GM12878 (cell line): ENCODE data around the gene LRRIQ1. TPM values are rescaled to one million over a fixed set of nuclear protein-coding genes. Genes with fewer than 3 reads are reported as not detected.

Experiments used
- ATAC-seq: fragments of 200-7000 bp; cut with Tn5 transposase; 3 replicates; pipeline ENCODE4 v1.9.1; 2020; ENCODE audit warnings: mild to moderate bottlenecking, moderate library complexity
- BruUV-seq: library from RNA; stranded (reverse); fragments of 400-500 nt; replicated peaks from 2 replicates; lab custom pipeline; 2021; lab: Mats Ljungman, UMichigan
- CTCF ChIA-PET: fragments of 300-600 bp; sonication (Branson Sonifier 250); formaldehyde crosslinking; extraction: SDS; loops from one replicate; lab custom pipeline; 2021; ENCODE audit warnings: inconsistent platforms; lab: Yijun Ruan, JAX
- POLR2A ChIA-PET: fragments of 350-600 bp; formaldehyde crosslinking; extraction: SDS; loops from one replicate; lab custom pipeline; 2021; ENCODE audit warnings: inconsistent platforms; lab: Charles Lee
- RAD21 ChIA-PET: fragments of 300-600 bp; sonication (Branson Sonifier 250); formaldehyde crosslinking; loops from one replicate; lab custom pipeline; 2023; ENCODE audit warnings: antibody characterized with exemption; ENCODE audit not compliant: unreplicated experiment; lab: Charles Lee
- SMC1A ChIA-PET: fragments of 300-600 bp; sonication (Branson Sonifier 250); formaldehyde crosslinking; loops from one replicate; lab custom pipeline; 2023; ENCODE audit not compliant: unreplicated experiment, uncharacterized antibody; lab: Charles Lee
- DNase-seq: peaks from one replicate; pipeline ENCODE4 v3.0.0-alpha.2; 2011; ENCODE audit warnings: low read depth, low spot score
- FAIRE-seq: peaks from 3 replicates; lab custom pipeline; 2011; peaks lifted over from hg19 to GRCh38; lab: Jason Lieb, UNC
- H2AFZ ChIP-seq: 2 replicates; pipeline ENCODE4 v1.6.0; 2011; ENCODE audit warnings: low read depth, low read length, control low read depth; ENCODE audit not compliant: control insufficient read depth
- H3K27ac ChIP-seq: 2 replicates; pipeline ENCODE4 v1.5.1; 2011; ENCODE audit warnings: control low read depth; ENCODE audit not compliant: control insufficient read depth, insufficient read depth
- H3K27me3 ChIP-seq, 2 experiments: replicated peaks in 1 of 2; 2 replicates each; pipeline versions ENCODE4 v1.6.0 to v1.6.1; 2011; ENCODE audit warnings: low read length in 1 of 2; ENCODE audit not compliant: control insufficient read depth in 2 of 2, insufficient read depth in 2 of 2
- H3K36me3 ChIP-seq, 2 experiments: 2 replicates each; pipeline ENCODE4 v1.5.1; 2011; ENCODE audit warnings: low read length in 1 of 2; ENCODE audit not compliant: control insufficient read depth in 2 of 2, insufficient read depth in 2 of 2
- H3K4me1 ChIP-seq: 2 replicates; pipeline ENCODE4 v1.6.1; 2011; ENCODE audit warnings: mild to moderate bottlenecking, low read length, moderate library complexity, mixed read lengths; ENCODE audit not compliant: control insufficient read depth, insufficient read depth
- H3K4me2 ChIP-seq: 2 replicates; pipeline ENCODE4 v1.6.0; 2011; ENCODE audit warnings: control low read depth; ENCODE audit not compliant: control insufficient read depth, insufficient read depth
- H3K4me3 ChIP-seq: fragments of 200-600 bp; sonication (generic); 2 replicates; pipeline ENCODE4 v1.5.1; 2016
- H3K79me2 ChIP-seq: 2 replicates; pipeline ENCODE4 v1.6.0; 2011; ENCODE audit warnings: low read length; ENCODE audit not compliant: control insufficient read depth, insufficient read depth
- H3K9ac ChIP-seq: 2 replicates; pipeline ENCODE4 v1.8.0; 2011; ENCODE audit warnings: low read length, control low read depth, mixed read lengths; ENCODE audit not compliant: control insufficient read depth, insufficient read depth
- H3K9me3 ChIP-seq: replicated peaks from 3 replicates; pipeline ENCODE4 v1.5.1; 2011; ENCODE audit warnings: mild to moderate bottlenecking, low read length; ENCODE audit not compliant: control insufficient read depth, insufficient read depth
- H4K20me1 ChIP-seq: 2 replicates; pipeline ENCODE4 v1.6.0; 2011; ENCODE audit not compliant: control insufficient read depth, insufficient read depth
- BHLHE40 ChIP-seq, 2 experiments: fragments of 450-650 bp in 1 of 2; IDR thresholded peaks; 2 replicates each; pipeline ENCODE4 v1.6.1; 2011 to 2017; ENCODE audit warnings: low read depth in 2 of 2, borderline replicate concordance in 1 of 2, improper control_type of control experiment in 1 of 2, low read length in 1 of 2, mild to moderate bottlenecking in 1 of 2
- CEBPB ChIP-seq, 2 experiments: fragments of 150-350 bp in 1 of 2; IDR thresholded peaks; 2 replicates each; pipeline ENCODE4 v1.6.1; 2012 to 2014; ENCODE audit warnings: low read depth in 2 of 2, low read length in 2 of 2, borderline replicate concordance in 1 of 2, inconsistent platforms in 1 of 2
- HCFC1 ChIP-seq: fragments of 150-350 bp; IDR thresholded peaks from 2 replicates; pipeline ENCODE4 v1.6.1; 2014; ENCODE audit warnings: low read length
- JUND ChIP-seq: IDR thresholded peaks from 2 replicates; pipeline ENCODE4 v1.6.1; 2012; ENCODE audit warnings: low read depth, mild to moderate bottlenecking, low read length, improper control_type of control experiment, moderate library complexity
- KDM1A ChIP-seq: fragments of 200-600 bp; sonication (generic); IDR thresholded peaks from 2 replicates; pipeline ENCODE4 v1.6.1; 2016; ENCODE audit warnings: borderline replicate concordance
- MYB ChIP-seq: fragments of 150-350 bp; IDR thresholded peaks from 2 replicates; pipeline ENCODE4 v1.6.1; 2014; ENCODE audit warnings: mild to moderate bottlenecking, low read depth, low read length, borderline replicate concordance
- MYC ChIP-seq: IDR thresholded peaks from 2 replicates; pipeline ENCODE4 v1.6.1; 2011; ENCODE audit warnings: mild to moderate bottlenecking, low read length, moderate library complexity, inconsistent platforms; ENCODE audit not compliant: insufficient read depth, insufficient replicate concordance, insufficient read length, severe bottlenecking
- NFXL1 ChIP-seq: fragments of 450-650 bp; IDR thresholded peaks from 2 replicates; pipeline ENCODE4 v1.6.1; 2017; ENCODE audit warnings: antibody characterized with exemption, mild to moderate bottlenecking, borderline replicate concordance
- SREBF1 ChIP-seq: IDR thresholded peaks from 2 replicates; pipeline ENCODE4 v1.6.1; 2012; ENCODE audit warnings: mild to moderate bottlenecking, low read length
- ZNF217 ChIP-seq: fragments of 450-650 bp; IDR thresholded peaks from 2 replicates; pipeline ENCODE4 v1.6.1; 2017; ENCODE audit warnings: antibody characterized with exemption, mild to moderate bottlenecking
- WGBS: methylation state at CpG from one replicate; pipeline ENCODE4 v1.1.6; 2016; ENCODE audit warnings: low lambda C conversion rate; ENCODE audit not compliant: insufficient replicate concordance, insufficient coverage; ENCODE audit errors: missing lambda C conversion rate; 5-methylcytosine and 5-hydroxymethylcytosine counted together
- in situ Hi-C: fragments of 300-500 bp; cut with MboI; formaldehyde crosslinking; loops from 9 replicates; pipeline ENCODE4 v1.14.3; 2018; ENCODE audit warnings: mixed read lengths
- intact Hi-C: fragments of 100-400 bp; cut with micrococcal nuclease; formaldehyde crosslinking; loops from one replicate; pipeline ENCODE4 v1.14.2; 2022; ENCODE audit not compliant: unreplicated experiment
- polyA plus RNA-seq, 11 experiments: library from polyadenylated mRNA; depleted of rRNA in 4 of 11; unstranded in 6 of 11; stranded (reverse) in 5 of 11; fragments of >200 nt; fragmentation: Nextera tagmentation in 4 of 11; fragmentation: Illumina TruSeq in 1 of 11; extraction: Ambion mirVana in 4 of 11; extraction: Trizol in 1 of 11; gene quantifications; 1 replicate in 1 of 11; 2 replicates in 10 of 11; pipeline versions ENCODE4 v1.2.1 to v1.2.3, GENCODE V29; 2011 to 2016; ENCODE audit warnings: inconsistent platforms in 2 of 11, missing spikeins in 2 of 11, low read depth in 1 of 11
- total RNA-seq, 4 experiments: library from RNA; depleted of rRNA in 3 of 4; stranded (reverse); fragments of >200 nt in 3 of 4; fragmentation: Illumina TruSeq in 1 of 4; extraction: Trizol in 1 of 4; gene quantifications; 2 replicates each; pipeline versions ENCODE4 v1.2.1 to v1.2.3, GENCODE V29; 2013 to 2021
- TF ChIP-seq, protein P1 (sequence below): fragments of 450-650 bp; IDR thresholded peaks from 2 replicates; pipeline ENCODE4 v1.6.1; 2018; ENCODE audit warnings: borderline replicate concordance, mild to moderate bottlenecking; ENCODE audit not compliant: partially characterized antibody
- TF ChIP-seq, protein P2 (sequence below): IDR thresholded peaks from 2 replicates; pipeline ENCODE4 v1.6.1; 2011; ENCODE audit warnings: low read depth, mild to moderate bottlenecking, low read length, moderate library complexity, borderline replicate concordance; ENCODE audit errors: extremely low read depth
- TF ChIP-seq, protein P3 (sequence below): IDR thresholded peaks from 2 replicates; pipeline ENCODE4 v1.6.1; 2012; ENCODE audit warnings: low read depth, low read length, improper control_type of control experiment
- TF ChIP-seq, protein P4 (sequence below): IDR thresholded peaks from 2 replicates; pipeline ENCODE4 v1.6.1; 2011; ENCODE audit warnings: borderline replicate concordance, low read depth, mild to moderate bottlenecking, moderate library complexity, low read length; ENCODE audit not compliant: insufficient read depth, poor library complexity, severe bottlenecking

Gene LRRIQ1
- total and polyA plus RNA-seq, 10 of the 15 experiments (the other 5 are each of a cell fraction or from before 2014, with no cell fraction given), result 0.14 to 0.45 (median 0.37) TPM; not detected in 4

DNA sequence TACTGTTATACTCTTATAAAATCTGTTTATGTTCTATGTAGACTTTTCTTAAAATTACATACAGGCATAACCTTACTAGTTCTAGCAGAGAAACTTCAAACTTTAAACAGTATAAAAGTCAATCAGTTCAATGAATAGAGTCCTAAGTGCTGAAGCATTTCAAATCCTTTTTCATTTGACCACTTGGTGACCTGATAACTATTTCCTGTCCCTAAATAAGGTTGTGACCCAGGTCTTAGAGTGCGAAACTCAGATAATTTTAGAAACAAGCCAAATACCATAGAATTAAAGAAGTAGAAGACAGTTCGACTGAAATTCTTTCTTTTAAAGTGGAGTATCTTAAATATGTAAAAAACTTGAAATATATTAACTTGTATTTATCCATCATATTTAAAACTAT lies 147.7 kb downstream of the LRRIQ1 start (continued):
- TF ChIP-seq ZNF217, result no peak

DNA sequence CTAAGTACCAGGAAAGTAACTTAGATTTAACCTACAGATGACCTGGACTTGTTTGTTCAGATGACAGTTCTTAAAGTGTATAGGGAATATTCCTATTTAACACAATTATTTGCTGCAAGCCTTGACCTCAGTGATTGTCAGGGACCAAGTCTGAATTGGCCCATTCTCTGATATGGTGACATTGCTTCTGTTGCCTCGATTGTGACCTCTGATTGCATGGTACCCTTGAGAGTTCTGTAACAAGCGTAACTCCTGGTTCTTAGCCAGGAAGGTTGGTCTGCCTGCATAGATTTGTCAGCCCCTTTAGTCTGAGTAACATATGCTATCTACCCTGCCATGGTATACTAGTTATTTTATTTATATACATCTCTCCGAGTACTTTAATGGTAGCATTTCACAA lies 150.1 kb downstream of the LRRIQ1 start:
- H2AFZ ChIP-seq, result no peak overlapping the region
- FAIRE-seq, result no peak
- no peak overlapping the region for H3K4me3 ChIP-seq
- POLR2A ChIA-PET, result no interaction called here
- no peaks in the 10 kb centered on the region for H3K27me3 ChIP-seq
- no peak overlapping the region for H3K9ac ChIP-seq
- no peaks in the 10 kb centered on the region for H3K36me3 ChIP-seq
- SMC1A ChIA-PET, result no interaction called here
- 12% methylated on average over 3 of the region's 3 CpGs for WGBS
- in situ Hi-C loops, result no loop called here
- no peaks in the 10 kb centered on the region for H3K4me1 ChIP-seq
- no peaks in the 10 kb centered on the region for H3K9me3 ChIP-seq
- H3K4me2 ChIP-seq, result no peak overlapping the region
- intact Hi-C loops, result no loop called here
- RAD21 ChIA-PET, result no interaction called here
- CTCF ChIA-PET, result no interaction called here
- no peak for ATAC-seq
- BruUV-seq, result no TSS peak
- no peaks in the 10 kb centered on the region for H3K79me2 ChIP-seq
- no peaks in the 10 kb centered on the region for H4K20me1 ChIP-seq
- no peak overlapping the region for H3K27ac ChIP-seq
- DNase-seq, result no peak
- TF ChIP-seq MYB (no peak), JUND (no peak), BHLHE40 (IDR thresholded peaks at IDR 0.05; ENCODE audit: borderline replicate concordance in 1 of 2, low read depth in 2 of 2, low read length in 1 of 2) (no peak), MYC (no peak), NFXL1 (no peak), HCFC1 (no peak), CEBPB (IDR thresholded peaks at IDR 0.05; ENCODE audit: borderline replicate concordance in 1 of 2, low read depth in 2 of 2, low read length in 2 of 2) (no peak), KDM1A (no peak), SREBF1 (no peak)
- TF ChIP-seq, protein P1, sequence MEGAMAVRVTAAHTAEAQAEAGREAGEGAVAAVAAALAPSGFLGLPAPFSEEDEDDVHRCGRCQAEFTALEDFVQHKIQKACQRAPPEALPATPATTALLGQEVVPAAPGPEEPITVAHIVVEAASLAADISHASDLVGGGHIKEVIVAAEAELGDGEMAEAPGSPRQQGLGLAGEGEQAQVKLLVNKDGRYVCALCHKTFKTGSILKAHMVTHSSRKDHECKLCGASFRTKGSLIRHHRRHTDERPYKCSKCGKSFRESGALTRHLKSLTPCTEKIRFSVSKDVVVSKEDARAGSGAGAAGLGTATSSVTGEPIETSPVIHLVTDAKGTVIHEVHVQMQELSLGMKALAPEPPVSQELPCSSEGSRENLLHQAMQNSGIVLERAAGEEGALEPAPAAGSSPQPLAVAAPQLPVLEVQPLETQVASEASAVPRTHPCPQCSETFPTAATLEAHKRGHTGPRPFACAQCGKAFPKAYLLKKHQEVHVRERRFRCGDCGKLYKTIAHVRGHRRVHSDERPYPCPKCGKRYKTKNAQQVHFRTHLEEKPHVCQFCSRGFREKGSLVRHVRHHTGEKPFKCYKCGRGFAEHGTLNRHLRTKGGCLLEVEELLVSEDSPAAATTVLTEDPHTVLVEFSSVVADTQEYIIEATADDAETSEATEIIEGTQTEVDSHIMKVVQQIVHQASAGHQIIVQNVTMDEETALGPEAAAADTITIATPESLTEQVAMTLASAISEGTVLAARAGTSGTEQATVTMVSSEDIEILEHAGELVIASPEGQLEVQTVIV, result no peak
- TF ChIP-seq, protein P2, sequence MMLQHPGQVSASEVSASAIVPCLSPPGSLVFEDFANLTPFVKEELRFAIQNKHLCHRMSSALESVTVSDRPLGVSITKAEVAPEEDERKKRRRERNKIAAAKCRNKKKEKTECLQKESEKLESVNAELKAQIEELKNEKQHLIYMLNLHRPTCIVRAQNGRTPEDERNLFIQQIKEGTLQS, result no peak
- TF ChIP-seq, protein P3, sequence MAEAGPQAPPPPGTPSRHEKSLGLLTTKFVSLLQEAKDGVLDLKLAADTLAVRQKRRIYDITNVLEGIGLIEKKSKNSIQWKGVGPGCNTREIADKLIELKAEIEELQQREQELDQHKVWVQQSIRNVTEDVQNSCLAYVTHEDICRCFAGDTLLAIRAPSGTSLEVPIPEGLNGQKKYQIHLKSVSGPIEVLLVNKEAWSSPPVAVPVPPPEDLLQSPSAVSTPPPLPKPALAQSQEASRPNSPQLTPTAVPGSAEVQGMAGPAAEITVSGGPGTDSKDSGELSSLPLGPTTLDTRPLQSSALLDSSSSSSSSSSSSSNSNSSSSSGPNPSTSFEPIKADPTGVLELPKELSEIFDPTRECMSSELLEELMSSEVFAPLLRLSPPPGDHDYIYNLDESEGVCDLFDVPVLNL, result no peak
- TF ChIP-seq, protein P4, sequence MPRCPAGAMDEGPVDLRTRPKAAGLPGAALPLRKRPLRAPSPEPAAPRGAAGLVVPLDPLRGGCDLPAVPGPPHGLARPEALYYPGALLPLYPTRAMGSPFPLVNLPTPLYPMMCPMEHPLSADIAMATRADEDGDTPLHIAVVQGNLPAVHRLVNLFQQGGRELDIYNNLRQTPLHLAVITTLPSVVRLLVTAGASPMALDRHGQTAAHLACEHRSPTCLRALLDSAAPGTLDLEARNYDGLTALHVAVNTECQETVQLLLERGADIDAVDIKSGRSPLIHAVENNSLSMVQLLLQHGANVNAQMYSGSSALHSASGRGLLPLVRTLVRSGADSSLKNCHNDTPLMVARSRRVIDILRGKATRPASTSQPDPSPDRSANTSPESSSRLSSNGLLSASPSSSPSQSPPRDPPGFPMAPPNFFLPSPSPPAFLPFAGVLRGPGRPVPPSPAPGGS, result no peak
